HEK293 (cell line): ENCODE data around the gene SPTBN2.

Experiments
- CTCF ChIA-PET: fragments of 350-600 bp; formaldehyde crosslinking; extraction: SDS; loops from one replicate; lab custom pipeline; 2021; ENCODE audit warnings: antibody characterized with exemption; lab: Yijun Ruan, JAX
- POLR2A ChIA-PET: fragments of 300-600 bp; formaldehyde crosslinking; extraction: SDS; loops from one replicate; lab custom pipeline; 2020; ENCODE audit warnings: antibody characterized with exemption, inconsistent platforms; lab: Yijun Ruan, JAX
- H3K27ac ChIP-seq: fragments of 200-500 bp; sonication (Bioruptor generic); 2 replicates; pipeline ENCODE4 v1.5.1; 2014; ENCODE audit warnings: low read depth, low read length, control low read depth, inconsistent platforms; ENCODE audit errors: extremely low read depth
- H3K36me3 ChIP-seq, 2 experiments: fragments of 200-500 bp in 1 of 2; sonication (Bioruptor generic) in 1 of 2; 1 replicate in 1 of 2; 2 replicates in 1 of 2; pipeline ENCODE4 v1.5.1; 2014 to 2017; ENCODE audit warnings: inconsistent platforms in 2 of 2, low read length in 2 of 2; ENCODE audit not compliant: control insufficient read depth in 2 of 2, insufficient read depth in 1 of 2
- H3K4me1 ChIP-seq: fragments of 200-500 bp; sonication (Bioruptor generic); 2 replicates; pipeline ENCODE4 v1.5.1; 2014; ENCODE audit warnings: mild to moderate bottlenecking, low read length, inconsistent platforms; ENCODE audit not compliant: control insufficient read depth, insufficient read depth
- H3K4me3 ChIP-seq: 2 replicates; pipeline ENCODE4 v1.5.1; 2011; ENCODE audit warnings: low read depth, mild to moderate bottlenecking, control low read depth, low read length, moderate library complexity
- H3K9me3 ChIP-seq: fragments of 200-500 bp; sonication (Bioruptor generic); 2 replicates; pipeline ENCODE4 v1.5.1; 2014; ENCODE audit warnings: low read depth, low read length, inconsistent platforms; ENCODE audit not compliant: control insufficient read depth, insufficient read depth
- EGR2 ChIP-seq: fragments of 450-650 bp; formaldehyde crosslinking; IDR thresholded peaks from 2 replicates; pipeline ENCODE4 v1.5.1; 2016; ENCODE audit warnings: low read depth, missing biosample characterization, missing genetic modification characterization
- FEZF1 ChIP-seq: fragments of 450-650 bp; formaldehyde crosslinking; IDR thresholded peaks from 2 replicates; pipeline ENCODE4 v1.5.1; 2016; ENCODE audit warnings: missing biosample characterization, missing genetic modification characterization
- GFI1B ChIP-seq: fragments of 450-650 bp; formaldehyde crosslinking; IDR thresholded peaks from 2 replicates; pipeline ENCODE4 v1.5.1; 2016; ENCODE audit warnings: missing biosample characterization, missing genetic modification characterization
- KLF8 ChIP-seq: fragments of 450-650 bp; formaldehyde crosslinking; IDR thresholded peaks from 2 replicates; pipeline ENCODE4 v1.5.1; 2016; ENCODE audit warnings: missing biosample characterization, missing genetic modification characterization
- PRDM1 ChIP-seq: fragments of 450-650 bp; formaldehyde crosslinking; IDR thresholded peaks from 2 replicates; pipeline ENCODE4; 2016; ENCODE audit warnings: missing biosample characterization, missing genetic modification characterization
- SP2 ChIP-seq: fragments of 450-650 bp; formaldehyde crosslinking; IDR thresholded peaks from 2 replicates; pipeline ENCODE4 v1.5.1; 2016; ENCODE audit warnings: missing biosample characterization, missing genetic modification characterization
- YY1 ChIP-seq: fragments of 450-650 bp; formaldehyde crosslinking; IDR thresholded peaks from 2 replicates; pipeline ENCODE4 v1.5.1; 2018; ENCODE audit warnings: missing biosample characterization, missing genetic modification characterization
- ZBTB20 ChIP-seq: fragments of 450-650 bp; formaldehyde crosslinking; IDR thresholded peaks from 2 replicates; pipeline ENCODE4 v1.5.1; 2016; ENCODE audit warnings: missing biosample characterization, missing genetic modification characterization
- ZNF114 ChIP-seq: fragments of 450-650 bp; formaldehyde crosslinking; IDR thresholded peaks from 2 replicates; pipeline ENCODE4 v1.5.0; 2017; ENCODE audit warnings: missing biosample characterization, missing genetic modification characterization
- ZNF157 ChIP-seq: fragments of 450-650 bp; formaldehyde crosslinking; IDR thresholded peaks from 2 replicates; pipeline ENCODE4 v1.5.1; 2016; ENCODE audit warnings: missing biosample characterization, missing genetic modification characterization
- ZNF169 ChIP-seq: fragments of 450-650 bp; formaldehyde crosslinking; IDR thresholded peaks from 2 replicates; pipeline ENCODE4 v1.5.1; 2016; ENCODE audit warnings: missing biosample characterization, missing genetic modification characterization
- ZNF19 ChIP-seq: fragments of 450-650 bp; formaldehyde crosslinking; IDR thresholded peaks from 2 replicates; pipeline ENCODE4; 2016; ENCODE audit warnings: missing biosample characterization, missing genetic modification characterization, low read depth
- ZNF23 ChIP-seq: fragments of 450-650 bp; formaldehyde crosslinking; IDR thresholded peaks from 2 replicates; pipeline ENCODE4 v1.5.1; 2016; ENCODE audit warnings: missing biosample characterization, missing genetic modification characterization, borderline replicate concordance
- ZNF239 ChIP-seq: fragments of 450-650 bp; formaldehyde crosslinking; IDR thresholded peaks from 2 replicates; pipeline ENCODE4 v1.5.1; 2016; ENCODE audit warnings: missing biosample characterization, missing genetic modification characterization
- ZNF274 ChIP-seq, 2 experiments: fragments of 200-500 bp in 1 of 2; fragments of 450-650 bp in 1 of 2; sonication (Bioruptor generic) in 1 of 2; formaldehyde crosslinking in 1 of 2; IDR thresholded peaks; 2 replicates each; pipeline versions ENCODE4 v1.5.1 to v1.6.1; 2014 to 2016; ENCODE audit warnings: borderline replicate concordance in 1 of 2, inconsistent platforms in 1 of 2, low read length in 1 of 2, missing biosample characterization in 1 of 2, missing genetic modification characterization in 1 of 2
- ZNF324 ChIP-seq: fragments of 450-650 bp; formaldehyde crosslinking; IDR thresholded peaks from 2 replicates; pipeline ENCODE4 v1.5.1; 2016; ENCODE audit warnings: missing biosample characterization, missing genetic modification characterization
- ZNF416 ChIP-seq: fragments of 450-650 bp; formaldehyde crosslinking; IDR thresholded peaks from 2 replicates; pipeline ENCODE4 v1.5.1; 2016; ENCODE audit warnings: missing biosample characterization, missing genetic modification characterization
- ZNF514 ChIP-seq: fragments of 450-650 bp; formaldehyde crosslinking; IDR thresholded peaks from 2 replicates; pipeline ENCODE4 v1.5.1; 2016; ENCODE audit warnings: missing biosample characterization, missing genetic modification characterization
- ZNF548 ChIP-seq: fragments of 450-650 bp; formaldehyde crosslinking; IDR thresholded peaks from 2 replicates; pipeline ENCODE4 v1.5.1; 2016; ENCODE audit warnings: missing biosample characterization, missing genetic modification characterization
- ZNF549 ChIP-seq: fragments of 450-650 bp; IDR thresholded peaks from 2 replicates; pipeline ENCODE4 v1.5.1; 2018; ENCODE audit warnings: missing biosample characterization, missing genetic modification characterization, mild to moderate bottlenecking, inconsistent platforms, moderate library complexity
- ZNF660 ChIP-seq: fragments of 450-650 bp; IDR thresholded peaks from 2 replicates; pipeline ENCODE4 v1.5.1; 2018; ENCODE audit warnings: missing biosample characterization, mild to moderate bottlenecking, missing genetic modification characterization
- ZNF768 ChIP-seq: fragments of 450-650 bp; formaldehyde crosslinking; IDR thresholded peaks from 2 replicates; pipeline ENCODE4 v1.5.1; 2018; ENCODE audit warnings: missing biosample characterization, mild to moderate bottlenecking, missing genetic modification characterization
- ZNF791 ChIP-seq: fragments of 450-650 bp; formaldehyde crosslinking; IDR thresholded peaks from 2 replicates; pipeline ENCODE4 v1.5.1; 2016; ENCODE audit warnings: missing biosample characterization, missing genetic modification characterization
- ZSCAN23 ChIP-seq: fragments of 450-650 bp; formaldehyde crosslinking; IDR thresholded peaks from 2 replicates; pipeline ENCODE4 v1.5.1; 2016; ENCODE audit warnings: missing biosample characterization, missing genetic modification characterization
- ZXDB ChIP-seq: fragments of 450-650 bp; formaldehyde crosslinking; IDR thresholded peaks from 2 replicates; pipeline ENCODE4 v1.5.1; 2016; ENCODE audit warnings: missing biosample characterization, missing genetic modification characterization
- TF ChIP-seq, protein P1 (sequence below): fragments of 450-650 bp; formaldehyde crosslinking; IDR thresholded peaks from 2 replicates; pipeline ENCODE4 v1.5.1; 2016; ENCODE audit warnings: missing biosample characterization, missing genetic modification characterization, low read depth
- TF ChIP-seq, protein P2 (sequence below): fragments of 450-650 bp; formaldehyde crosslinking; IDR thresholded peaks from 2 replicates; pipeline ENCODE4 v1.5.1; 2016; ENCODE audit warnings: missing biosample characterization, missing genetic modification characterization
- TF ChIP-seq, protein P3 (sequence below): fragments of 450-650 bp; formaldehyde crosslinking; IDR thresholded peaks from 2 replicates; pipeline ENCODE4 v1.5.1; 2017; ENCODE audit warnings: missing biosample characterization, mild to moderate bottlenecking, missing genetic modification characterization, moderate library complexity
- TF ChIP-seq, protein P4 (sequence below): fragments of 450-650 bp; formaldehyde crosslinking; IDR thresholded peaks from 2 replicates; pipeline ENCODE4 v1.5.1; 2016; ENCODE audit warnings: missing biosample characterization, missing genetic modification characterization, low read depth
- TF ChIP-seq, protein P5 (sequence below): fragments of 450-650 bp; formaldehyde crosslinking; IDR thresholded peaks from 2 replicates; pipeline ENCODE4 v1.5.1; 2016; ENCODE audit warnings: missing biosample characterization, missing genetic modification characterization

SPTBN2 gene

DNA sequence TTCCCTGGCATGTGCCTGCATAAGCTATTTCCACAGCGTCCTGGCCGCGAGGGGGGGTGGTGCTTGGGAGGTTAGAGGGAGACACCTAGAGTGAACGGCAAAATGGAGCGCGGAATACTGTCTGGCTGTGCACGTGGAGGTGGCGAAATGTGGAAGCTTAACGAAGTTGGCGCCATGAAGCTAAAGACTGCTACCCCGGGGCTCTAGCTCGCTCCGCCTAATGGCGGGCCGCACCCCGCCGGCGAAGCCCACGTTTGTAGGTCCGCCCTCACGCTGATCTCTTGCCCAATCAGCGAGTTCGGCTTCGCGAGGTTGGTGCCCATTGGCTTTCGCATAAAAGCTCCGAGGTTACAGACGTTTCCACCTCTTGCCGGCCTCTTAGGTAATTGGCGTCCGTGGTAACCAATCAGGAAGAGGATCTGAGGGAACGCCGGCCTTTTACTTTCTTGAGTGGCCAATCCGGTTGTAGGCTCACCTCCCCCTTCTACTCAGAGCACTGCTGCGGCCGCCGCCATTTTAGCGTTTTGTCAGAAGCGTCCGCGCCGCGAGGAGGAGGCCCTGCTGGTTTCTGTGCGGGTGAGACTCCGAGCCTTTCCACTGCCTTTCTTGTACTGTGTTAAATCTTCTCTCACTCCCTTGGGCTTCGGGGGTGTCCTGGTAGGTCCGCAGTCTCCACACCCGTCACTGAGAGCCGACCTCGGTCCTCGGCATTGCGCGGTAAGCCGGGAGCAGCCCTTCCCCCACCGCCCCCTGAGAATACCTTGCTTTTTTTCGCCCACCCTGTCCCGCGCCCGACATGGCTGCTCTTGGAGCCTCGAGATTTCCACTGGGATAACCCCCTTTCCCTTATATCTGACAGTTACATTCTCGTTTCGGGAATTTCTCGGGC lies 90.6 kb downstream of the SPTBN2 start, which contains the start of gene RBM4:
Gene RBM4, plus strand, starts transcription at position 527 of the 889 bp plus-strand sequence. CDS start 1,009 bp downstream, outside the sequence.
- ChIA-PET CTCF (interaction anchor here (0.6 to 1.3 kb wide), 5 partner anchors 39 to 1610 kb away, joined by 3 to 6 read pairs (median 4); partner anchors contain the start of gene RBM4B), POLR2A (interaction anchor here (0.6 to 5.9 kb wide), 28 partner anchors 10 to 1302 kb away, joined by 3 to 98 read pairs (median 4); partner anchors contain the start of genes ACTN3, BBS1, CCDC87 and CCS)
- H3K4me3 ChIP-seq = peak within 1 kb of the TSS; percentile 62
- H3K27ac ChIP-seq = peak within 1 kb of the TSS; percentile 77
- no peaks in the 10 kb centered on the region for H3K9me3 ChIP-seq
- H3K4me1 ChIP-seq = no peaks in the 10 kb centered on the region; the same call in 1 of the 2 replicates
- H3K36me3 ChIP-seq = peaks cover 8 to 58% of the 10 kb centered on the region in 2 experiments
- TF ChIP-seq ZNF324 (tag by site-specific recombination) (peak; percentile 57; the same call in 1 of the 2 replicates), ZNF549 (tag by site-specific recombination) (no peak), YY1 (tag by site-specific recombination) (peak; percentile 63), EGR2 (tag by site-specific recombination) (peak; percentile 23), ZNF23 (no peak), ZNF548 (tag by site-specific recombination) (no peak), ZNF157 (no peak), KLF8 (tag by site-specific recombination) (peak; percentile 56), ZNF274 (IDR thresholded peaks at IDR 0.05; ENCODE audit: low read length) (no peak), ZNF274 (tag by site-specific recombination; IDR thresholded peaks at IDR 0.05; ENCODE audit: borderline replicate concordance) (no peak), SP2 (tag by site-specific recombination) (peak; percentile 92), ZNF768 (no peak), ZXDB (tag by site-specific recombination) (peak; percentile 59), ZNF19 (tag by site-specific recombination) (no peak), GFI1B (no peak), ZBTB20 (tag by site-specific recombination) (no peak), ZNF239 (tag by site-specific recombination) (no peak), FEZF1 (no peak), ZNF791 (tag by site-specific recombination) (no peak), ZNF114 (no peak), PRDM1 (no peak), ZNF169 (tag by site-specific recombination) (no peak), ZNF514 (tag by site-specific recombination) (no peak), ZNF660 (peak; percentile 19; the same call in 1 of the 2 replicates), ZSCAN23 (tag by site-specific recombination) (no peak), ZNF416 (no peak)
- TF ChIP-seq, protein P1, sequence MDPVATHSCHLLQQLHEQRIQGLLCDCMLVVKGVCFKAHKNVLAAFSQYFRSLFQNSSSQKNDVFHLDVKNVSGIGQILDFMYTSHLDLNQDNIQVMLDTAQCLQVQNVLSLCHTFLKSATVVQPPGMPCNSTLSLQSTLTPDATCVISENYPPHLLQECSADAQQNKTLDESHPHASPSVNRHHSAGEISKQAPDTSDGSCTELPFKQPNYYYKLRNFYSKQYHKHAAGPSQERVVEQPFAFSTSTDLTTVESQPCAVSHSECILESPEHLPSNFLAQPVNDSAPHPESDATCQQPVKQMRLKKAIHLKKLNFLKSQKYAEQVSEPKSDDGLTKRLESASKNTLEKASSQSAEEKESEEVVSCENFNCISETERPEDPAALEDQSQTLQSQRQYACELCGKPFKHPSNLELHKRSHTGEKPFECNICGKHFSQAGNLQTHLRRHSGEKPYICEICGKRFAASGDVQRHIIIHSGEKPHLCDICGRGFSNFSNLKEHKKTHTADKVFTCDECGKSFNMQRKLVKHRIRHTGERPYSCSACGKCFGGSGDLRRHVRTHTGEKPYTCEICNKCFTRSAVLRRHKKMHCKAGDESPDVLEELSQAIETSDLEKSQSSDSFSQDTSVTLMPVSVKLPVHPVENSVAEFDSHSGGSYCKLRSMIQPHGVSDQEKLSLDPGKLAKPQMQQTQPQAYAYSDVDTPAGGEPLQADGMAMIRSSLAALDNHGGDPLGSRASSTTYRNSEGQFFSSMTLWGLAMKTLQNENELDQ (tag by site-specific recombination) = no peak
- TF ChIP-seq, protein P2, sequence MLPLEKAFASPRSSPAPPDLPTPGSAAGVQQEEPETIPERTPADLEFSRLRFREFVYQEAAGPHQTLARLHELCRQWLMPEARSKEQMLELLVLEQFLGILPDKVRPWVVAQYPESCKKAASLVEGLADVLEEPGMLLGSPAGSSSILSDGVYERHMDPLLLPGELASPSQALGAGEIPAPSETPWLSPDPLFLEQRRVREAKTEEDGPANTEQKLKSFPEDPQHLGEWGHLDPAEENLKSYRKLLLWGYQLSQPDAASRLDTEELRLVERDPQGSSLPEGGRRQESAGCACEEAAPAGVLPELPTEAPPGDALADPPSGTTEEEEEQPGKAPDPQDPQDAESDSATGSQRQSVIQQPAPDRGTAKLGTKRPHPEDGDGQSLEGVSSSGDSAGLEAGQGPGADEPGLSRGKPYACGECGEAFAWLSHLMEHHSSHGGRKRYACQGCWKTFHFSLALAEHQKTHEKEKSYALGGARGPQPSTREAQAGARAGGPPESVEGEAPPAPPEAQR (tag by site-specific recombination) = no peak
- TF ChIP-seq, protein P3, sequence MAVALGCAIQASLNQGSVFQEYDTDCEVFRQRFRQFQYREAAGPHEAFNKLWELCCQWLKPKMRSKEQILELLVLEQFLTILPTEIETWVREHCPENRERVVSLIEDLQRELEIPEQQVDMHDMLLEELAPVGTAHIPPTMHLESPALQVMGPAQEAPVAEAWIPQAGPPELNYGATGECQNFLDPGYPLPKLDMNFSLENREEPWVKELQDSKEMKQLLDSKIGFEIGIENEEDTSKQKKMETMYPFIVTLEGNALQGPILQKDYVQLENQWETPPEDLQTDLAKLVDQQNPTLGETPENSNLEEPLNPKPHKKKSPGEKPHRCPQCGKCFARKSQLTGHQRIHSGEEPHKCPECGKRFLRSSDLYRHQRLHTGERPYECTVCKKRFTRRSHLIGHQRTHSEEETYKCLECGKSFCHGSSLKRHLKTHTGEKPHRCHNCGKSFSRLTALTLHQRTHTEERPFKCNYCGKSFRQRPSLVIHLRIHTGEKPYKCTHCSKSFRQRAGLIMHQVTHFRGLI (tag by site-specific recombination) = peak; percentile 23; the same call in 1 of the 2 replicates
- TF ChIP-seq, protein P4, sequence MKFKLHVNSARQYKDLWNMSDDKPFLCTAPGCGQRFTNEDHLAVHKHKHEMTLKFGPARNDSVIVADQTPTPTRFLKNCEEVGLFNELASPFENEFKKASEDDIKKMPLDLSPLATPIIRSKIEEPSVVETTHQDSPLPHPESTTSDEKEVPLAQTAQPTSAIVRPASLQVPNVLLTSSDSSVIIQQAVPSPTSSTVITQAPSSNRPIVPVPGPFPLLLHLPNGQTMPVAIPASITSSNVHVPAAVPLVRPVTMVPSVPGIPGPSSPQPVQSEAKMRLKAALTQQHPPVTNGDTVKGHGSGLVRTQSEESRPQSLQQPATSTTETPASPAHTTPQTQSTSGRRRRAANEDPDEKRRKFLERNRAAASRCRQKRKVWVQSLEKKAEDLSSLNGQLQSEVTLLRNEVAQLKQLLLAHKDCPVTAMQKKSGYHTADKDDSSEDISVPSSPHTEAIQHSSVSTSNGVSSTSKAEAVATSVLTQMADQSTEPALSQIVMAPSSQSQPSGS = no peak
- TF ChIP-seq, protein P5, sequence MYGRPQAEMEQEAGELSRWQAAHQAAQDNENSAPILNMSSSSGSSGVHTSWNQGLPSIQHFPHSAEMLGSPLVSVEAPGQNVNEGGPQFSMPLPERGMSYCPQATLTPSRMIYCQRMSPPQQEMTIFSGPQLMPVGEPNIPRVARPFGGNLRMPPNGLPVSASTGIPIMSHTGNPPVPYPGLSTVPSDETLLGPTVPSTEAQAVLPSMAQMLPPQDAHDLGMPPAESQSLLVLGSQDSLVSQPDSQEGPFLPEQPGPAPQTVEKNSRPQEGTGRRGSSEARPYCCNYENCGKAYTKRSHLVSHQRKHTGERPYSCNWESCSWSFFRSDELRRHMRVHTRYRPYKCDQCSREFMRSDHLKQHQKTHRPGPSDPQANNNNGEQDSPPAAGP (tag by site-specific recombination) = peak; percentile 52; the same call in 1 of the 2 replicates
